ENCODE results near the gene L3MBTL1. TPM values are rescaled to one million over a fixed set of nuclear protein-coding genes. Genes with fewer than 3 reads are reported as not detected.

The L3MBTL1 gene
- total RNA-seq, 1 donor from 2014 or later, result 5.0 TPM

- Histone ChIP-seq H3K36me3 (ENCODE audit: control insufficient read depth, insufficient read depth, low read length) (no peaks in the 10 kb centered on the region), H3K27me3 (ENCODE audit: control insufficient read depth, insufficient read depth, low read length) (no peaks in the 10 kb centered on the region), H3K4me3 (ENCODE audit: low read depth, low read length) (no peak overlapping the region)
- no peak for FAIRE-seq
- TF ChIP-seq CTCF (IDR thresholded peaks at IDR 0.05; ENCODE audit: insufficient read depth, low read length, severe bottlenecking), result no peak
- DNase-seq (ENCODE audit: low read depth), result peak; percentile 55
Observed at GRCh38 chr20:43516251-43516824, 8.8 kb downstream of the L3MBTL1 start.

- H3K36me3 ChIP-seq (ENCODE audit: control insufficient read depth, insufficient read depth, low read length), result no peaks in the 10 kb centered on the region
- FAIRE-seq, result no peak
- no peak overlapping the region for H3K4me3 ChIP-seq (ENCODE audit: low read depth, low read length)
- no peak for TF ChIP-seq CTCF (IDR thresholded peaks at IDR 0.05; ENCODE audit: insufficient read depth, low read length, severe bottlenecking)
- no peak for DNase-seq (ENCODE audit: low read depth)
- H3K27me3 ChIP-seq (ENCODE audit: control insufficient read depth, insufficient read depth, low read length), result no peaks in the 10 kb centered on the region
Observed at GRCh38 chr20:43520074-43520630, 12.7 kb downstream of the L3MBTL1 start.

- peaks cover 1% of the 10 kb centered on the region for H3K36me3 ChIP-seq (ENCODE audit: control insufficient read depth, insufficient read depth, low read length)
- FAIRE-seq, result no peak
- H3K4me3 ChIP-seq (ENCODE audit: low read depth, low read length), result no peak overlapping the region
- TF ChIP-seq CTCF (IDR thresholded peaks at IDR 0.05; ENCODE audit: insufficient read depth, low read length, severe bottlenecking), result no peak
- H3K27me3 ChIP-seq (ENCODE audit: control insufficient read depth, insufficient read depth, low read length), result no peaks in the 10 kb centered on the region
- no peak for DNase-seq (ENCODE audit: low read depth)
Observed at GRCh38 chr20:43525021-43525420, 17.5 kb downstream of the L3MBTL1 start.

GRCh38 chr20:43528258-43528875, 20.9 kb downstream of the L3MBTL1 start:
- Histone ChIP-seq H3K27me3 (ENCODE audit: control insufficient read depth, insufficient read depth, low read length) (no peaks in the 10 kb centered on the region), H3K36me3 (ENCODE audit: control insufficient read depth, insufficient read depth, low read length) (peaks cover 1% of the 10 kb centered on the region), H3K4me3 (ENCODE audit: low read depth, low read length) (no peak overlapping the region)
- TF ChIP-seq CTCF (IDR thresholded peaks at IDR 0.05; ENCODE audit: insufficient read depth, low read length, severe bottlenecking), result no peak
- DNase-seq (ENCODE audit: low read depth), result no peak
- FAIRE-seq, result no peak

GRCh38 chr20:43529051-43529450, 21.6 kb downstream of the L3MBTL1 start:
- DNase-seq (ENCODE audit: low read depth) (no peak), FAIRE-seq (no peak)

More at GRCh38 chr20:43529051-43529450, 21.6 kb downstream of the L3MBTL1 start:
- Histone ChIP-seq H3K4me3 (ENCODE audit: low read depth, low read length) (no peak overlapping the region), H3K27me3 (ENCODE audit: control insufficient read depth, insufficient read depth, low read length) (no peaks in the 10 kb centered on the region), H3K36me3 (ENCODE audit: control insufficient read depth, insufficient read depth, low read length) (peaks cover 1% of the 10 kb centered on the region)
- TF ChIP-seq CTCF (IDR thresholded peaks at IDR 0.05; ENCODE audit: insufficient read depth, low read length, severe bottlenecking), result no peak

All from bronchial epithelial cell (primary cell).